AG04450 (cell line): ENCODE data around the gene EIF4G3. TPM values are rescaled to one million over a fixed set of nuclear protein-coding genes. Genes with fewer than 3 reads are reported as not detected.
"Not testable (repeated sequence)": the region's sequence is repeated elsewhere in the genome, so short reads cannot be mapped to it uniquely, and the experiment has no call there.

Source experiments
- CTCF ChIA-PET: fragments of 300-600, 350-600 bp; formaldehyde crosslinking; extraction: SDS; loops from one replicate; lab custom pipeline; 2022; ENCODE audit warnings: antibody characterized with exemption, inconsistent platforms; lab: Charles Lee
- POLR2A ChIA-PET: fragments of 350-600 bp; formaldehyde crosslinking; extraction: SDS; loops from one replicate; lab custom pipeline; 2021; ENCODE audit warnings: antibody characterized with exemption, inconsistent platforms; lab: Yijun Ruan, JAX
- DNase-seq: peaks from one replicate; pipeline ENCODE4 v3.0.0-alpha.2; 2011; ENCODE audit warnings: low read depth, low spot score
- H3K27ac ChIP-seq: one replicate; pipeline ENCODE4 v1.5.1; 2012; ENCODE audit warnings: low read depth, low read length, control low read depth
- H3K27me3 ChIP-seq: one replicate; pipeline ENCODE4 v1.6.0; 2012; ENCODE audit warnings: low read length; ENCODE audit not compliant: control insufficient read depth, insufficient read depth
- H3K4me3 ChIP-seq: 2 replicates; pipeline ENCODE4 v1.5.1; 2011; ENCODE audit warnings: mild to moderate bottlenecking, low read depth, low read length, control low read depth
- H3K9me3 ChIP-seq: 2 replicates; pipeline ENCODE4 v1.5.1; 2012; ENCODE audit warnings: low read length; ENCODE audit not compliant: control insufficient read depth, insufficient read depth
- polyA plus RNA-seq: library from polyadenylated mRNA; depleted of rRNA; stranded (reverse); fragments of >200 nt; gene quantifications from 2 replicates; pipeline ENCODE4 v1.2.3, GENCODE V29; 2011
- TF ChIP-seq, protein P1 (sequence below): IDR thresholded peaks from 2 replicates; pipeline ENCODE4 v1.5.1; 2011; ENCODE audit warnings: low read depth, low read length, control low read depth, inconsistent platforms

EIF4G3 gene
- polyA plus RNA-seq, 1 experiment: 74.9 TPM

DNA sequence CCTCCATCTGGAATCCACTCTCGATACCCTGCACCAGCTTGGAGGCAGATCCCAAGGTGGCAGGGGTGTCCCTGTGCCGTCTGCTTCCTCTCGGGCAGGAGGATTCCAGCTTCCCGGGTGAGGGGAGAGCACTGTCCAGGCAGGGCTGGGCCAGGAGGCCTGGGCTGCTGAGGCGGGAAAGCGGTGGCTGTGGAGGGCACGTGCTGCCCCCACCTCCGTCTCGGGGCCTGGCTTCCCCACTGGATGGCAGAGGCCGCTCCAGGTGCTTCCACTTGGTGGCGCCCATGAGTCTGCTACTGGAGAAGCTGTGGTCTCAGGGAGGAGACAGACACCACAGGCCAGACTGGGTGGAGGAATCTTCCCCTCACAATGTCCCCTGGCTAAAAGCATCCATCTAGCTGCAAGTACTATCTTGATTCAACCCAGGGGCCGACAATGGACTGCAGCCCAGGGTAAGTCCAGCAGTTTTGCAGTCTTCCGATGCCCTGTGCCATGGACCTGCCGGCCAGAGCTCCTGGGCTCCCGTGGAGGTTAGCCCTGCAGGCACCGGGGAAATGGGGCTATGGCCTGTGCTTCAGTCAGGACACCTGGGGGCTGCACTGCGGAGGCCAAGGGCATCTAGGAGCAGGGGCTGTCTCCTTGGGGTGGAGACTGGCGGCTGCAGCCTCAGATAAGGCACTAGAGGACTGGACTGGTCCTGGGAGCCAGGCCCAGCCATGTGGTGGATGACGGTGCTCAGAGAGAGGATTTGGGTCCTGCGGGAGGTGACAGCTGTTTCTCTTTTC is 41.3 kb upstream of the EIF4G3 start:
- Histone ChIP-seq H3K4me3 (no peak overlapping the region), H3K27ac (no peak overlapping the region), H3K27me3 (no peaks in the 10 kb centered on the region), H3K9me3 (no peaks in the 10 kb centered on the region)
- CTCF ChIA-PET: interaction anchor here (0.7 to 3.5 kb wide), 10 partner anchors 11 to 520 kb away, joined by 3 to 23 read pairs (median 4); no protein-coding TSS in a partner anchor
- TF ChIP-seq, protein P1, sequence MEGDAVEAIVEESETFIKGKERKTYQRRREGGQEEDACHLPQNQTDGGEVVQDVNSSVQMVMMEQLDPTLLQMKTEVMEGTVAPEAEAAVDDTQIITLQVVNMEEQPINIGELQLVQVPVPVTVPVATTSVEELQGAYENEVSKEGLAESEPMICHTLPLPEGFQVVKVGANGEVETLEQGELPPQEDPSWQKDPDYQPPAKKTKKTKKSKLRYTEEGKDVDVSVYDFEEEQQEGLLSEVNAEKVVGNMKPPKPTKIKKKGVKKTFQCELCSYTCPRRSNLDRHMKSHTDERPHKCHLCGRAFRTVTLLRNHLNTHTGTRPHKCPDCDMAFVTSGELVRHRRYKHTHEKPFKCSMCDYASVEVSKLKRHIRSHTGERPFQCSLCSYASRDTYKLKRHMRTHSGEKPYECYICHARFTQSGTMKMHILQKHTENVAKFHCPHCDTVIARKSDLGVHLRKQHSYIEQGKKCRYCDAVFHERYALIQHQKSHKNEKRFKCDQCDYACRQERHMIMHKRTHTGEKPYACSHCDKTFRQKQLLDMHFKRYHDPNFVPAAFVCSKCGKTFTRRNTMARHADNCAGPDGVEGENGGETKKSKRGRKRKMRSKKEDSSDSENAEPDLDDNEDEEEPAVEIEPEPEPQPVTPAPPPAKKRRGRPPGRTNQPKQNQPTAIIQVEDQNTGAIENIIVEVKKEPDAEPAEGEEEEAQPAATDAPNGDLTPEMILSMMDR: peak; percentile 47
- no peak for DNase-seq
- POLR2A ChIA-PET: no interaction called here

DNA sequence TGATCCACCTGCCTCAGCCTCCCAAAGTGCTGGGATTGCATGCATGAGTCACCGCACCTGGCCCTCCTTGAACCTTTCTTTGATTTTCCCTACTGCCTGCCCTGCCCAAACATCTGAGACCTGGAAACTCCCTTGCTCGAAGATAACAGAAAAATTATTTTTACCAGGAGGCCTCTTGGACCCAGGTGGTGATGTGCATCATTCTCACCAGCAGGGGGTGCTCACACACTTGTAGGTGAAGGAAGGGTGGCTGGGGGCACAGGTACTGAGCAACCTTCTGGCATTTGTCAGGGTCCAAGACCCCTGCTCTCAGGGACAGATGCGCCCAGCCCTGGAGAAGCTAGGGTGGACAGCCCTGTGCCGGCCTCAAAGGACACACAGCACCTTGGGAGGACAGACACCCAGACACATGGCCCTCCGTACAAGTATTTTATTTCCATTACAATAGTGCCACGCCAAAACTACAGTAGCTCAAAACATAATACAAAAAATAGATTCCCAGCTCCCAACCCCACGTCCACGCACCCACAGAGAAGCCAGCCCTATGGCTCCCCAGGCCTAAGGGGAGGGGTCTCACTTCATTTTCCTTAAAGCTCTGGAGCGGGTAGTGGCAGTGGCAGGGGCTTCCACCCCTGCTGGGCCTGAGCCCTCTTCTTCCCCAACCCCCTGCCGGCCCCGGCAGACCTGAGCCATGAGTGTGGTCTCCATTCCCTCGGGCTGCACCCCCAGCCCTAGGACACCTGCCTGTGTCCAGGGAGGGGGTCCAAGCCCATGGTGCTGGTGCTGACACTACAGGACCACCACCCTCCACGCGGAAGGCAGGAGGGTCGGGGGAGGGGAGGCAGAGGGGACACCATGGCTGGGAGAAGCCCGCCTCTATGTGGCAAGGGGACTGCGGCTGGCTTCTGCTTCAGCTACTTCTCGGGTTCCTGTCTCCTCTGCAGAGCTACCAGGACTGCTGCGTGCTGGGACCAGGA is 40.4 kb upstream of the EIF4G3 start:
- ChIA-PET CTCF (interaction anchor here (0.6 to 3.5 kb wide), 14 partner anchors 12 to 520 kb away, joined by 3 to 23 read pairs (median 4); no protein-coding TSS in a partner anchor), POLR2A (interaction anchor here (0.7 kb wide), 1 partner anchor 128 kb away, joined by 3 read pairs; no protein-coding TSS in a partner anchor)
- Histone ChIP-seq H3K27me3 (no peaks in the 10 kb centered on the region), H3K27ac (peak overlapping the region; percentile 21), H3K4me3 (no peak overlapping the region), H3K9me3 (no peaks in the 10 kb centered on the region)
- DNase-seq: no peak
- TF ChIP-seq, protein P1: peak; percentile 73

DNA sequence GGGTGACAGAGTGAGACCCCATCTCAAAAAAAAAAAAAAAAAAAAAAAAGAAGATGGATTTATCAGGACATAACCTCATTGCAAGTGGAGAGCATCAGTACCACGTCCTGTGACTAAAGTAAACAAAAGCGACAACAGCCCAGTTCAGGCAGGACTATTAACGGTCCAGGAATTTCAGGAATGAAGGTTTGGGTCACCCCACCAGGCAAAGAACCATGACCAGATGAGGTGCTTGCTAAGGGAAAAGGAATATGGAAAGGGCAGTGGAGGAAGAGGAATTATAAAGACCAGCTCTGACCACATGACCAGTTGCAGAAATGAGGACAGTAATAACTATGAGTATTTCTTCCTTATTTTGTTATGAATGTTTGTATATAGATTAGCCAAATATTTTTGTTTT is 35.4 kb upstream of the EIF4G3 start:
- no peak for DNase-seq
- H3K27me3 ChIP-seq: no peaks in the 10 kb centered on the region
- H3K4me3 ChIP-seq: no peak overlapping the region
- TF ChIP-seq, protein P1: no peak
- no peaks in the 10 kb centered on the region for H3K9me3 ChIP-seq
- H3K27ac ChIP-seq: no peak overlapping the region
- POLR2A ChIA-PET: no interaction called here
- CTCF ChIA-PET: interaction anchor here (0.6 to 2.0 kb wide), 5 partner anchors 17 to 515 kb away, joined by 3 to 11 read pairs (median 4); no protein-coding TSS in a partner anchor

DNA sequence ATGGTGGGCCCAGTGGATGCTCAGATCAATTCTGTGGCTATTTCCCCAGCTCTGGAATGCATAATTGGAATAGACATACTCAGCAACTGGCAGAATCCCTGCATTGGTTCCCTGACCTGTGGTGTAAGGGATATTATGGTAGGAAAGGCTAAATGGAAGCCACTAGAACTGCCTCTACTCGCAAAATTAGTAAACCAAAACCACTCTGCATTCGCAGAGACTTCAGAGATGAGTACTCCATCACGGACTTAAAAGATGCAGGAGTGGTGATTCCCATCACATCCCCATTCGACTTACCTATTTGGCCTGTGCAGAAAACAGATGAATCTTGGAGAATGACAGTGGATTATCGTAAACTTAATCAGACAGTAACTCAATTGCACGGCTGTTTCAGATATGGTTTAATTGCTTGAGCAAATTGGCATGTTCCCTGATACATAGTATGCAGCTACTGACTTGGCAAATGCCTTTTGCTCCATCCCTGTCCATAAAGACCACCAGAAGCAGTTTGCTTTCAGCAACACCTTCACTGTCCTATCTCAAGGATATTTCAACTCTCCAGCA is 31.5 kb upstream of the EIF4G3 start:
- POLR2A ChIA-PET: interaction anchor here (0.6 to 0.7 kb wide), 2 partner anchors 69 to 574 kb away, joined by 4 to 5 read pairs; no protein-coding TSS in a partner anchor
- DNase-seq, H3K4me3 ChIP-seq, H3K9me3 ChIP-seq, CTCF ChIA-PET, H3K27me3 ChIP-seq, H3K27ac ChIP-seq: not testable (repeated sequence)

DNA sequence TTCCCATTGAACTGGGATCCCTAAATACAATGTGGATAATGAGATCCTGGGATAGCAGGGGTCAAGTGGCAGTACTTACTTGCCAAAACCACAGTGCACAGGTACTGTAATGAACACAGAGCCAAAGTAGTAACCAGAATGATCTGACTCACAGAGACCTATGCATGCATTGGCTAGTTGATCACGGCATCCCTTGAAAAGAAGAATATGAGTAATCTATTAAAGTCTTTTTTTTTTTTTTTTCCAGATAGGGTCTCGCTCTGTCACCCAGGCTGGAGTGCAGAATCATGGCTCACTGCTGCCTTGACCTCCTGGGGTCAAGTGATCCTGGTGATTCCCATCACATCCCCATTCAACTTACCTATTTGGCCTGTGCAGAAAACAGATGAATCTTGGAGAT is 29.4 kb upstream of the EIF4G3 start:
- DNase-seq: no peak
- Histone ChIP-seq H3K27ac (no peak overlapping the region), H3K4me3 (no peak overlapping the region), H3K9me3 (no peaks in the 10 kb centered on the region), H3K27me3 (no peaks in the 10 kb centered on the region)
- ChIA-PET POLR2A (no interaction called here), CTCF (interaction anchor here (1.4 kb wide), 1 partner anchor 11 kb away, joined by 3 read pairs; no protein-coding TSS in a partner anchor)
- TF ChIP-seq, protein P1: no peak
